ENCODE data around the gene HNRNPF. TPM values are rescaled to one million over a fixed set of nuclear protein-coding genes. Genes with fewer than 3 reads are reported as not detected.

The HNRNPF gene
- total RNA-seq, 1 experiment from 2014 or later: 333 TPM

- Histone ChIP-seq H3K27me3 (ENCODE audit: insufficient read depth, low read length) (no peaks in the 10 kb centered on the region), H4K20me1 (ENCODE audit: insufficient read depth) (no peaks in the 10 kb centered on the region), H3K4me3 (replicated peaks in 1 of 2; ENCODE audit: low read depth in 1 of 2, low read length in 2 of 2) (no peak overlapping the region), H3K4me2 (ENCODE audit: low read length) (peak overlapping the region; percentile 65), H3K9me3 (ENCODE audit: control insufficient read depth in 1 of 2, insufficient read depth in 1 of 2, low read depth in 1 of 2, low read length in 2 of 2) (no peaks in the 10 kb centered on the region), H3K4me1 (ENCODE audit: control insufficient read depth in 1 of 2, insufficient read depth in 2 of 2, low read length in 2 of 2) (peaks cover 16 to 42% of the 10 kb centered on the region in 2 experiments), H3K36me3 (ENCODE audit: control insufficient read depth in 1 of 2, insufficient read depth in 2 of 2, low read length in 2 of 2) (no peaks in the 10 kb centered on the region), H3K79me2 (ENCODE audit: insufficient read depth, low read length) (no peaks in the 10 kb centered on the region), H2AFZ (ENCODE audit: low read depth, low read length, poor library complexity, severe bottlenecking) (no peak overlapping the region), H3K27ac (ENCODE audit: low read depth, low read length) (peak overlapping the region; percentile 29; the same call in 1 of the 2 replicates), H3K9ac (ENCODE audit: low read length) (peak overlapping the region; percentile 15; the same call in 1 of the 2 replicates), H3K9me2 (ENCODE audit: insufficient read depth) (no peaks in the 10 kb centered on the region)
- POLR2A ChIA-PET: no interaction called here
- no TSS peak for BruUV-seq (replicated peaks)
- RAD21 ChIA-PET (ENCODE audit: low non-redundant PET in 1 of 2, low total read pairs in 2 of 2, uncharacterized antibody in 2 of 2, unreplicated experiment in 2 of 2): no interaction called here
- DNase-seq (ENCODE audit: low read depth, low spot score) (peak; percentile 65), ATAC-seq (peak; percentile 80)
- CTCF ChIA-PET: interaction anchor here (1.1 to 1.2 kb wide), 2 partner anchors 48 to 136 kb away, joined by 3 to 4 read pairs; no protein-coding TSS in a partner anchor
- intact Hi-C loops (cut with micrococcal nuclease): no loop called here
- TF ChIP-seq JUND (IDR thresholded peaks at IDR 0.05): peak; percentile 72; the same call in 1 of the 2 replicates
- TF ChIP-seq, protein P1, sequence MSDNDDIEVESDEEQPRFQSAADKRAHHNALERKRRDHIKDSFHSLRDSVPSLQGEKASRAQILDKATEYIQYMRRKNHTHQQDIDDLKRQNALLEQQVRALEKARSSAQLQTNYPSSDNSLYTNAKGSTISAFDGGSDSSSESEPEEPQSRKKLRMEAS (IDR thresholded peaks at IDR 0.05): peak; percentile 84
- TF ChIP-seq POLR2AphosphoS5 (IDR thresholded peaks at IDR 0.05; ENCODE audit: low read depth, low read length): peak; percentile 32; the same call in 1 of the 2 replicates
- TF ChIP-seq SP1 (IDR thresholded peaks at IDR 0.05; ENCODE audit: low read depth): peak; percentile 56
- TF ChIP-seq ELF1 (IDR thresholded peaks at IDR 0.05; ENCODE audit: borderline replicate concordance, low read depth): no peak
- TF ChIP-seq CBX3 (IDR thresholded peaks at IDR 0.05; ENCODE audit: low read depth): peak; percentile 77
- TF ChIP-seq FOSL1 (IDR thresholded peaks at IDR 0.05; ENCODE audit: low read depth): peak; percentile 64
- TF ChIP-seq SIN3A (IDR thresholded peaks at IDR 0.05; ENCODE audit: low read depth): no peak
These were observed 68.4 kb downstream of the HNRNPF start for GRCh38 chr10:43340619-43341018.

- Histone ChIP-seq H3K4me1 (ENCODE audit: control insufficient read depth in 1 of 2, insufficient read depth in 2 of 2, low read length in 2 of 2) (peaks cover 16 to 42% of the 10 kb centered on the region in 2 experiments), H3K36me3 (ENCODE audit: control insufficient read depth in 1 of 2, insufficient read depth in 2 of 2, low read length in 2 of 2) (no peaks in the 10 kb centered on the region), H3K27ac (ENCODE audit: low read depth, low read length) (peak overlapping the region; percentile 29; the same call in 1 of the 2 replicates), H3K9me3 (ENCODE audit: control insufficient read depth in 1 of 2, insufficient read depth in 1 of 2, low read depth in 1 of 2, low read length in 2 of 2) (no peaks in the 10 kb centered on the region), H3K4me3 (replicated peaks in 1 of 2; ENCODE audit: low read depth in 1 of 2, low read length in 2 of 2) (no peak overlapping the region), H3K79me2 (ENCODE audit: insufficient read depth, low read length) (no peaks in the 10 kb centered on the region), H2AFZ (ENCODE audit: low read depth, low read length, poor library complexity, severe bottlenecking) (peak overlapping the region; percentile 16), H3K4me2 (ENCODE audit: low read length) (peak overlapping the region; percentile 65), H4K20me1 (ENCODE audit: insufficient read depth) (no peaks in the 10 kb centered on the region), H3K27me3 (ENCODE audit: insufficient read depth, low read length) (no peaks in the 10 kb centered on the region), H3K9ac (ENCODE audit: low read length) (0 out of 2 replicates have a peak overlapping the region, but pooled peaks have one; percentile 15), H3K9me2 (ENCODE audit: insufficient read depth) (no peaks in the 10 kb centered on the region)
- RAD21 ChIA-PET (ENCODE audit: low non-redundant PET in 1 of 2, low total read pairs in 2 of 2, uncharacterized antibody in 2 of 2, unreplicated experiment in 2 of 2): no interaction called here
- ATAC-seq: no peak
- POLR2A ChIA-PET: no interaction called here
- CTCF ChIA-PET: interaction anchor here (1.1 to 1.2 kb wide), 2 partner anchors 47 to 135 kb away, joined by 3 to 4 read pairs; no protein-coding TSS in a partner anchor
- TF ChIP-seq YY1 (IDR thresholded peaks at IDR 0.05; ENCODE audit: extremely low read depth, insufficient replicate concordance, low read depth, low read length) (no peak), SIN3A (IDR thresholded peaks at IDR 0.05; ENCODE audit: low read depth) (no peak), RAD21 (IDR thresholded peaks at IDR 0.05; ENCODE audit: low read depth) (no peak), ZBTB33 (IDR thresholded peaks at IDR 0.05; ENCODE audit: extremely low read depth, insufficient replicate concordance, low read length) (no peak), POLR2A (IDR thresholded peaks at IDR 0.05; ENCODE audit: borderline replicate concordance, extremely low read depth, insufficient read depth, insufficient read length) (no peak), FOSL1 (IDR thresholded peaks at IDR 0.05; ENCODE audit: low read depth) (no peak), ZFX (IDR thresholded peaks at IDR 0.05) (no peak), POLR2AphosphoS5 (IDR thresholded peaks at IDR 0.05; ENCODE audit: low read depth, low read length) (no peak), ATF3 (IDR thresholded peaks at IDR 0.05) (no peak), CEBPB (IDR thresholded peaks at IDR 0.05; ENCODE audit: low read depth) (no peak), EZH2 (IDR thresholded peaks at IDR 0.05) (no peak), EGR1 (IDR thresholded peaks at IDR 0.05; ENCODE audit: low read depth) (no peak), EZH2phosphoT487 (IDR thresholded peaks at IDR 0.05; ENCODE audit: borderline replicate concordance) (no peak)
- TF ChIP-seq, protein P1 (IDR thresholded peaks at IDR 0.05): no peak
- BruUV-seq (replicated peaks): no TSS peak
- intact Hi-C loops (cut with micrococcal nuclease): no loop called here
- DNase-seq (ENCODE audit: low read depth, low spot score): no peak
These were observed 68.9 kb downstream of the HNRNPF start for GRCh38 chr10:43340101-43340500.
